Adipocyte (in vitro differentiated cells): ENCODE results near the gene PTPRN2.

Experiments
- DNase-seq: peaks from one replicate; pipeline ENCODE4 v3.0.0-alpha.2; 2015; ENCODE audit warnings: low read depth
- H3K27me3 ChIP-seq: replicated peaks from 2 replicates; pipeline ENCODE4 v1.7.0; 2013; ENCODE audit warnings: mild to moderate bottlenecking, low read length, moderate library complexity; ENCODE audit not compliant: control insufficient read depth, insufficient read depth
- H3K36me3 ChIP-seq: 2 replicates; pipeline ENCODE4 v1.7.0; 2013; ENCODE audit warnings: low read length, mild to moderate bottlenecking, moderate library complexity; ENCODE audit not compliant: control insufficient read depth, insufficient read depth, severe bottlenecking
- H3K4me1 ChIP-seq: 2 replicates; pipeline ENCODE4 v1.7.0; 2013; ENCODE audit warnings: mild to moderate bottlenecking, low read length, moderate library complexity; ENCODE audit not compliant: control insufficient read depth, insufficient read depth
- H3K4me3 ChIP-seq: 2 replicates; pipeline ENCODE4 v1.7.0; 2013; ENCODE audit warnings: mild to moderate bottlenecking, low read length, moderate library complexity
- H3K9ac ChIP-seq: 2 replicates; pipeline ENCODE4 v1.7.0; 2013; ENCODE audit warnings: mild to moderate bottlenecking, low read length, moderate library complexity
- H3K9me3 ChIP-seq: 2 replicates; pipeline ENCODE4 v1.7.0; 2013; ENCODE audit warnings: mild to moderate bottlenecking, low read length, moderate library complexity; ENCODE audit not compliant: control insufficient read depth

The PTPRN2 gene

GRCh38 chr7:158397885-158398284 is 189.7 kb downstream of the PTPRN2 start:
- H3K9ac ChIP-seq: no peak overlapping the region
- peaks cover 14% of the 10 kb centered on the region for H3K9me3 ChIP-seq
- H3K4me3 ChIP-seq: no peak overlapping the region
- no peak for DNase-seq
- H3K36me3 ChIP-seq: no peaks in the 10 kb centered on the region
- no peaks in the 10 kb centered on the region for H3K4me1 ChIP-seq
- no peaks in the 10 kb centered on the region for H3K27me3 ChIP-seq

- Histone ChIP-seq H3K4me3 (no peak overlapping the region), H3K9me3 (peaks cover 14% of the 10 kb centered on the region), H3K4me1 (no peaks in the 10 kb centered on the region), H3K9ac (no peak overlapping the region), H3K36me3 (no peaks in the 10 kb centered on the region), H3K27me3 (no peaks in the 10 kb centered on the region)
- DNase-seq: no peak
These were observed 190.4 kb downstream of the PTPRN2 start for GRCh38 chr7:158396982-158397862.

DNA sequence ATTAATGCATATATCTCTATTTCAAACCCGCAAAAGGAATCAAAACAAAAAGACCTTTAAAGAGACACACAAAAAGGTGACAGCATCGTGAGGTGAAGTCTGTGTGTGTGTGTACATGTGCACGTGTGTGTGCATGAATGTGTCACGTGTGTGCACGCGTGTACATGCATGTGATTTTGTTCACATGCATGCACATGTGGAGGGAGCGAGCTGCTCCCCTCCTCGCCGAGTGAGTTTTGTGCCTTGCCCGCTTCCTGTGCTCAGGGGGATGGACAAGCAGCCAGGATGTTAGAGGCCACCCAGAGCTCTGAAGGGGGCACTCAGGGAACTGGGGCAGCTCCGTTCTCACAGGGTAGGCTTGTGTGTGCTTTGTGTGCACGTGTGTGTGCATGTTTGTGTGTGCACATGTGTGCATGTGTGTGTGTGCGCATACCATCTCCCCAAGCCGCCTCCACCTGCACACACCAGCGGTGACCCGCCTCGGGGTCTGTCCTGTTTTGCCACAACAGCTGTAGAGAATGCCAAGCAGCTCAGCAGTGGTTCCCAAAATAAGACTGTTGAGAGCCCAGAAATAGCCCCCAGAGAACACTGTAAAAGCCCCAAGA is 191.2 kb downstream of the PTPRN2 start:
- no peaks in the 10 kb centered on the region for H3K4me1 ChIP-seq
- no peaks in the 10 kb centered on the region for H3K36me3 ChIP-seq
- H3K9me3 ChIP-seq: peaks cover 14% of the 10 kb centered on the region
- H3K4me3 ChIP-seq: no peak overlapping the region
- H3K9ac ChIP-seq: no peak overlapping the region
- no peaks in the 10 kb centered on the region for H3K27me3 ChIP-seq
- no peak for DNase-seq

DNA sequence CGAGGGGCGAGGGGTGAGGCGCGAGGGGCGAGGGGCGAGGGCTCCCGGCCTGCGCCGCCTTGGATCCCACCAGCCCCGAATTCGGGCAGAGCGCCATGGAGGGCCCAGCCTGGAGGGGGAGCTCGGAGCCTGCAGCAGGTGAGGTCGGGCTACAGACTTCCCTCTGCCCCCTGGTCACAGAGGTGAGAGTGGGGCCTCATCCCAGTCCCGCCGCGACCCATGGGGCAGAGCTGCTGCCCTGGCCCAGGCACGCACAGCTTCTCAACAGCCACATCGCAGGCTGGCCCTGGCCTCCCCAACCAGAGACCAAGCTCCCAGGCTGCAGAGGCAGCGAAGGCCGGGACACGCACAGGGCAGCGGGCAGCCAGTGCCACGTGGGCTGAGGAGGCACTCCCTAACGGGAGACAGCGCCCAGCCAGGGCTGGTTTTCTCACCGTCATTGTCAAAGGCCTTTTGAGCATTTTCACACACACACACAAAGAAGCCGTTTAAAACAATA is 191.8 kb downstream of the PTPRN2 start:
- Histone ChIP-seq H3K4me3 (no peak overlapping the region), H3K27me3 (no peaks in the 10 kb centered on the region), H3K9ac (no peak overlapping the region), H3K4me1 (no peaks in the 10 kb centered on the region), H3K9me3 (peaks cover 14% of the 10 kb centered on the region), H3K36me3 (no peaks in the 10 kb centered on the region)
- DNase-seq: no peak

DNA sequence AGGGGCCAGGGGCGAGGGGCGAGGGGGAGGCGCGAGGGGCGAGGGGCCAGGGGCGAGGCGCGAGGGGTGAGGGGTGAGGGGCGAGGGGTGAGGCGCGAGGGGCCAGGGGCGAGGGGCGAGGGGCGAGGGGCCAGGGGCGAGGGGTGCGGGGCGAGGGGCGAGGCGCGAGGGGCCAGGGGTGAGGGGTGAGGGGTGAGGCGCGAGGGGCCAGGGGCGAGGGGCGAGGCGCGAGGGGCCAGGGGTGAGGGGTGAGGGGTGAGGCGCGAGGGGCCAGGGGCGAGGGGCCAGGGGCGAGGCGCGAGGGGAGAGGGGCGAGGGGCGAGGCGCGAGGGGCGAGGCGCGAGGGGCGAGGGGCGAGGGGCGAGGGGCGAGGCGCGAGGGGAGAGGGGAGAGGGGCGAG is 192.3 kb downstream of the PTPRN2 start:
- DNase-seq: no peak
- Histone ChIP-seq H3K9ac (no peak overlapping the region), H3K9me3 (peaks cover 14% of the 10 kb centered on the region), H3K27me3 (no peaks in the 10 kb centered on the region), H3K36me3 (no peaks in the 10 kb centered on the region), H3K4me3 (no peak overlapping the region), H3K4me1 (no peaks in the 10 kb centered on the region)

DNA sequence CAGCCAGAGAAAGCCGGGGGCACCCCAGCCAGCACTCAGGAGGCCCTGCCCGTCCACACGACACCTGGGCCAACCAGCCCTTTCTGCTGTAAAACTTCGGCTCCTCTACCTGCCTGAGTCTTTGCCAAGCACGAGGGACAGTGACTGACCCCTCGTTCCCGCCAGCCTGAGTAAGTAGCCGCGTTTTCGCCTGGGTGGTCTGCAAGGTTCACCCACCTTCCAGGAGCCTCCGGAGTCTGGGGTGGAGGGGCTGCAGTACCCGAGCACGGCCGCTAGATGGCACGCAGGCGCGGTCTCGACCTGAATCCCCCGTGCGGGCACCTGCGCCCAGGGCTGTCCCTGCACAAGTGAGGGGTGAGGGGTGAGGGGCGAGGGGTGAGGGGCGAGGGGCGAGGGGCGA is 192.7 kb downstream of the PTPRN2 start:
- Histone ChIP-seq H3K27me3 (no peaks in the 10 kb centered on the region), H3K9ac (no peak overlapping the region), H3K36me3 (no peaks in the 10 kb centered on the region), H3K4me3 (no peak overlapping the region), H3K9me3 (peaks cover 14% of the 10 kb centered on the region), H3K4me1 (no peaks in the 10 kb centered on the region)
- no peak for DNase-seq

DNA sequence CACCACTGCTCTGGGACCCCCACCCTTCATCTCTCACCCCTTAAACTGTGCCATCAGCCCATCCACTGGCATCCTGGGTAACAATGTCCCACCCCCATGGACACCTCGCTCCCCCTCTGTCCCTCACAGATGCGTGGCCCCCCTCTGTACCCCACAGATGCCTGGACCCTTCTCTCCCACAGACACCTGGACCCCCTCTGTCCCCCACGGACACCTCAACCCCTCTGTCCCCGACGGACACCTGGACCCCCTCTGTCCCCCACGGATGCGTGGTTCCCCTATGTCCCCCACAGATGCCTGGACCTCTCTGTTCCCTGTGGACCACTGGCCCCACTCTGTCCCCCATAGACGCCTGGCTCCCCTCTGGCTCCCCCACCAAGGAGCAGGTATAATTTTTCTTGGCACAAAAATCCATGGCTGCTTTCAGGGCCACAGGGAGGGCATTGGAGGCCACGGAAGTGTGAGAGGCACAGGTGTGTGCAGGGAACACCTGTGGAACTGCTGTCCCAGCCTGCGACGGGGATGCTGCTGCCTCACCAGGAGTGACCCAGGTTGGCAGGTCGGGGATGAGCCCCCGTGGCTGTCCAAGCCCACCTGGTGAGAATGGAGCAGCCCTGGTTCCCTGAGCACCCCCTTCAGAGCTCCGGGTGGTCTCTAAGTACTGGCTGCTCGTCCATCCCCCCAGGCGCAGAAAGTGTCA is 193.5 kb downstream of the PTPRN2 start:
- no peak for DNase-seq
- no peaks in the 10 kb centered on the region for H3K4me1 ChIP-seq
- no peaks in the 10 kb centered on the region for H3K36me3 ChIP-seq
- no peak overlapping the region for H3K4me3 ChIP-seq
- peaks cover 7% of the 10 kb centered on the region for H3K9me3 ChIP-seq
- no peak overlapping the region for H3K9ac ChIP-seq
- no peaks in the 10 kb centered on the region for H3K27me3 ChIP-seq

- Histone ChIP-seq H3K27me3 (peaks cover 1% of the 10 kb centered on the region), H3K4me3 (no peak overlapping the region), H3K36me3 (no peaks in the 10 kb centered on the region), H3K9me3 (no peaks in the 10 kb centered on the region), H3K9ac (no peak overlapping the region), H3K4me1 (no peaks in the 10 kb centered on the region)
- no peak for DNase-seq
These were observed 195.4 kb downstream of the PTPRN2 start for GRCh38 chr7:158392251-158392650.

DNA sequence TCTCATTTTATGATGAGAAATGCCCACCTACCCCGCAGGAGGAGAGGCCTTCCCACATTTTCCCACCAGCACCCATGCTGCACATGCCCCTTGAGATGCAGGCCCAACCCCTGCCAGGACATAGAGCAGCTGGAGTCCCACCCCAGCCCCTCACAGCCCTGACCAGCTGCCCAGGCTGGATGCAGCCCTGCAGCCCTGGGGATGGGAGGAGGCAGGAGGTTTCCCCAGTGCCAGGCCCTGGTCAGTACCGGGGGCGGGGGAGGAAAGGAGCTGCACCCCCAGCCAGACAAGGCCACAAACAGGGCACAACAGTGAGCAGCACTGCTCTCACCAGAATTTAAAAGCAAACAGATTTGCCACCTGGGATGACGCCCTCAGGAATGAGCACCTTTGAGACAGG is 196.1 kb downstream of the PTPRN2 start:
- H3K9me3 ChIP-seq: no peaks in the 10 kb centered on the region
- no peaks in the 10 kb centered on the region for H3K4me1 ChIP-seq
- DNase-seq: no peak
- H3K27me3 ChIP-seq: peaks cover 7% of the 10 kb centered on the region
- H3K36me3 ChIP-seq: no peaks in the 10 kb centered on the region
- H3K9ac ChIP-seq: no peak overlapping the region
- no peak overlapping the region for H3K4me3 ChIP-seq

GRCh38 chr7:158391141-158391540 is 196.5 kb downstream of the PTPRN2 start:
- peaks cover 7% of the 10 kb centered on the region for H3K27me3 ChIP-seq
- no peak for DNase-seq
- H3K36me3 ChIP-seq: no peaks in the 10 kb centered on the region
- H3K9me3 ChIP-seq: no peaks in the 10 kb centered on the region
- H3K4me1 ChIP-seq: no peaks in the 10 kb centered on the region
- no peak overlapping the region for H3K9ac ChIP-seq
- no peak overlapping the region for H3K4me3 ChIP-seq

- Histone ChIP-seq H3K9me3 (no peaks in the 10 kb centered on the region), H3K9ac (no peak overlapping the region), H3K4me3 (no peak overlapping the region), H3K36me3 (no peaks in the 10 kb centered on the region), H3K27me3 (peaks cover 7% of the 10 kb centered on the region), H3K4me1 (no peaks in the 10 kb centered on the region)
- DNase-seq: no peak
These were observed 197.2 kb downstream of the PTPRN2 start for GRCh38 chr7:158390460-158390859.
